K562 (cell line): Measurements from ENCODE around the gene HLF. TPM values are rescaled to one million over a fixed set of nuclear protein-coding genes. Genes with fewer than 3 reads are reported as not detected.
A peak's percentile ranks its signal among the peaks of the same experiment; 100 is the strongest.

ENCODE experiments used
- CEBPG ChIP-seq, 3 experiments: fragments of 200-800 bp in 1 of 3; sonication (Bioruptor generic) in 1 of 3; sonication (generic) in 1 of 3; formaldehyde crosslinking in 1 of 3; IDR thresholded peaks in 2 of 3; conservative IDR thresholded peaks in 1 of 3; 2 replicates each; pipeline versions ENCODE4 v1.6.1 to v1.8.0; 2016 to 2022; ENCODE audit warnings: missing compliant biosample characterization in 2 of 3, missing genetic modification characterization in 2 of 3, mild to moderate bottlenecking in 1 of 3, missing genetic modification reagents in 1 of 3
- NFE2 ChIP-seq: IDR thresholded peaks from 2 replicates; pipeline ENCODE4 v1.6.1; 2014; ENCODE audit warnings: antibody characterized with exemption, low read depth
- NFRKB ChIP-seq: fragments of 450-650 bp; IDR thresholded peaks from 2 replicates; pipeline ENCODE4 v1.6.1; 2016; ENCODE audit warnings: low read depth
- NFXL1 ChIP-seq: fragments of 450-650 bp; formaldehyde crosslinking; IDR thresholded peaks from 2 replicates; pipeline ENCODE4 v1.4.0; 2021; ENCODE audit warnings: mild to moderate bottlenecking
- NR2C2 ChIP-seq, 2 experiments: fragments of 200-800 bp in 1 of 2; sonication (Bioruptor generic) in 1 of 2; sonication (generic) in 1 of 2; formaldehyde crosslinking in 1 of 2; IDR thresholded peaks; 2 replicates each; pipeline versions ENCODE4 v1.6.1 to v1.8.0; 2016 to 2022; ENCODE audit warnings: mild to moderate bottlenecking in 1 of 2, missing compliant biosample characterization in 1 of 2, missing genetic modification characterization in 1 of 2, missing genetic modification reagents in 1 of 2
- NR4A1 ChIP-seq, 2 experiments: fragments of 250-450 bp in 1 of 2; fragments of 450-650 bp in 1 of 2; sonication (Bioruptor Pico) in 1 of 2; IDR thresholded peaks; 2 replicates each; pipeline versions ENCODE4 v1.4.0 to v1.6.1; 2016 to 2020; ENCODE audit warnings: mild to moderate bottlenecking in 2 of 2, missing compliant biosample characterization in 1 of 2, missing genetic modification characterization in 1 of 2, moderate library complexity in 1 of 2
- SLC30A9 ChIP-seq: fragments of 250-450 bp; sonication (Bioruptor Pico); IDR thresholded peaks from 2 replicates; pipeline ENCODE4 v1.8.0; 2022; ENCODE audit warnings: mild to moderate bottlenecking, moderate library complexity
- ZMIZ1 ChIP-seq, 2 experiments: fragments of 150-350 bp in 1 of 2; IDR thresholded peaks; 2 replicates each; pipeline ENCODE4 v1.6.1; 2012 to 2016; ENCODE audit warnings: low read depth in 2 of 2, low read length in 2 of 2, mild to moderate bottlenecking in 1 of 2, moderate library complexity in 1 of 2
- ZNF175 ChIP-seq: fragments of 200-800 bp; sonication (Bioruptor generic); IDR thresholded peaks from 2 replicates; pipeline ENCODE4 v1.6.1; 2016; ENCODE audit warnings: low read depth, mild to moderate bottlenecking, missing genetic modification characterization, missing compliant biosample characterization
- ZNF76 ChIP-seq: fragments of 250-450 bp; sonication (Bioruptor Pico); IDR thresholded peaks from 2 replicates; pipeline ENCODE4 v1.4.0; 2020; ENCODE audit warnings: mild to moderate bottlenecking, moderate library complexity, borderline replicate concordance
- polyA plus RNA-seq, 8 experiments: library from polyadenylated mRNA; depleted of rRNA in 4 of 8; stranded (reverse) in 5 of 8; unstranded in 3 of 8; fragments of >200 nt; fragmentation: Nextera tagmentation in 2 of 8; fragmentation: Illumina TruSeq in 1 of 8; extraction: Ambion mirVana in 2 of 8; extraction: Trizol in 1 of 8; gene quantifications; 2 replicates each; pipeline versions ENCODE4 v1.2.1 to v1.2.3, GENCODE V29; 2011 to 2014; ENCODE audit warnings: inconsistent platforms in 1 of 8, missing spikeins in 1 of 8
- total RNA-seq, 7 experiments: library from RNA; depleted of rRNA in 6 of 7; stranded (reverse); fragments of >200 nt in 6 of 7; fragmentation: Illumina TruSeq in 2 of 7; extraction: Trizol in 2 of 7; gene quantifications; 2 replicates each; pipeline versions ENCODE4 v1.2.1 to v1.2.3, GENCODE V29; 2011 to 2021; ENCODE audit warnings: low replicate concordance in 1 of 7
- TF ChIP-seq, protein P1 (sequence below): fragments of 250-450 bp; sonication (Bioruptor Pico); IDR thresholded peaks from 2 replicates; pipeline ENCODE4 v1.8.0; 2022; ENCODE audit warnings: inconsistent platforms, mild to moderate bottlenecking, moderate library complexity, borderline replicate concordance

Gene HLF
- total and polyA plus RNA-seq, 9 of the 15 experiments (the other 6 are each of a cell fraction or from before 2014, with no cell fraction given), result 0.03 to 0.24 (median 0.09) TPM

DNA sequence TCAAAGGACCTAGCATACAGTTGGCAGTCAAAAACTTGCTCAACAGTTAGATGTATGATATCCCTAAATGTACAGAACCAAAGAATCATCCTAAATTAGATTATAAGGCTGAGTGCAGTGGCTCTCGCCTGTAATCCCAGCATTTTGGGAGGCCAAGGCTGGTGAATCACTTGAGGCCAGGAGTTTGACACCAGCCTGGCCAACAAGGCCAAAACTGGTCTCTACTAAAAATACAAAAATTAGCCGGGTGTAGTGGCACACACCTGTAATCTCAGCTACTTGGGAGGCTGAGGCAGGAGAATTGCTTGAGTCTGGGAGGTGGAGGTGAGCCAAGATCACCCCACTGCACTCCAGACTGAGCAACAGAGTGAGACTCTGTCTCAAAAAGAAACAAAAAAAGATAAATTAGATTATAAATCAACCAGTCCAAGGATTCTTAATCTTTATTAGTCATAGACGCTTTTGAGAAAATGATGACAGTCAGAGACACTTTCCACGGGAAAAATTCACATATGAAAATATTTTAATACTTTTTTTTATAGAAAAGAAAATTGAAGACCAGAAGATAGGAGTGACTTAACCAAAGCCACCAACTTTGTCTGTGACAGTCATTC, 79.2 kb downstream of the HLF start (continued):
- TF ChIP-seq ZNF175 (CRISPR knock-in tag) (peak; percentile 63; the same call in 1 of the 2 replicates), SLC30A9 (CRISPR knock-in tag) (no peak), NFRKB (no peak; the same call in 1 of the 2 replicates), NFE2 (0 out of 2 replicates have a peak, but pooled peaks have one; percentile 8), ZNF76 (CRISPR knock-in tag) (no peak), NFXL1 (CRISPR knock-in tag) (0 out of 2 replicates have a peak, but pooled peaks have one; percentile 33), NR4A1 (CRISPR knock-in tag; IDR thresholded peaks at IDR 0.05) (no peak), NR4A1 (tag; IDR thresholded peaks at IDR 0.05) (peak; percentile 66; the same call in 1 of the 2 replicates), NR2C2 (CRISPR knock-in tag; IDR thresholded peaks at IDR 0.05) (no peak), NR2C2 (tag; IDR thresholded peaks at IDR 0.05) (0 out of 2 replicates have a peak, but pooled peaks have one; percentile 67), CEBPG (CRISPR knock-in tag; IDR thresholded peaks at IDR 0.05) (no peak), CEBPG (tag; conservative IDR thresholded peaks at IDR 0.05 in 1 of 2, IDR thresholded peaks at IDR 0.05 in 1 of 2) (0 out of 4 replicates have a peak, but pooled peaks of 1 of the 2 experiments have one; percentile 47), ZMIZ1 (IDR thresholded peaks at IDR 0.05; ENCODE audit: low read depth in 2 of 2, low read length in 2 of 2) (no peak)
- TF ChIP-seq, protein P1, sequence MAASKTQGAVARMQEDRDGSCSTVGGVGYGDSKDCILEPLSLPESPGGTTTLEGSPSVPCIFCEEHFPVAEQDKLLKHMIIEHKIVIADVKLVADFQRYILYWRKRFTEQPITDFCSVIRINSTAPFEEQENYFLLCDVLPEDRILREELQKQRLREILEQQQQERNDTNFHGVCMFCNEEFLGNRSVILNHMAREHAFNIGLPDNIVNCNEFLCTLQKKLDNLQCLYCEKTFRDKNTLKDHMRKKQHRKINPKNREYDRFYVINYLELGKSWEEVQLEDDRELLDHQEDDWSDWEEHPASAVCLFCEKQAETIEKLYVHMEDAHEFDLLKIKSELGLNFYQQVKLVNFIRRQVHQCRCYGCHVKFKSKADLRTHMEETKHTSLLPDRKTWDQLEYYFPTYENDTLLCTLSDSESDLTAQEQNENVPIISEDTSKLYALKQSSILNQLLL, result no peak
- TF ChIP-seq, all 486 proteins: peak for 17
